HepG2 (cell line): ENCODE measurements around the gene SLC44A4. TPM values are rescaled to one million over a fixed set of nuclear protein-coding genes. Genes with fewer than 3 reads are reported as not detected.

Experiments used
- CCAR2 ChIP-seq: fragments of 200-400 bp; formaldehyde crosslinking; optimal IDR thresholded peaks from 2 replicates; pipeline ENCODE3; 2018; ENCODE audit warnings: low read depth, mild to moderate bottlenecking, low read length, moderate library complexity
- CEBPB ChIP-seq: IDR thresholded peaks from 2 replicates; pipeline ENCODE4 v1.6.1; 2011; ENCODE audit warnings: low read depth, low read length, improper control_type of control experiment, borderline replicate concordance
- ERF ChIP-seq: IDR thresholded peaks from 2 replicates; pipeline ENCODE4 v1.6.1; 2018; ENCODE audit warnings: missing biosample characterization, missing genetic modification reagents
- HOXD1 ChIP-seq: sonication (generic); formaldehyde crosslinking; IDR thresholded peaks from 2 replicates; pipeline ENCODE4 v1.5.0; 2020; ENCODE audit warnings: missing genetic modification reagents
- PHF5A ChIP-seq: IDR thresholded peaks from one replicate; pipeline ENCODE4 v1.6.1; 2018; ENCODE audit warnings: low read depth, missing genetic modification reagents; ENCODE audit not compliant: unreplicated experiment
- RBM22 ChIP-seq: fragments of 200-400 bp; formaldehyde crosslinking; optimal IDR thresholded peaks from 2 replicates; pipeline ENCODE3; 2017; ENCODE audit warnings: mild to moderate bottlenecking, low read length, moderate library complexity
- SAP130 ChIP-seq: IDR thresholded peaks from 2 replicates; pipeline ENCODE4 v1.6.1; 2016; ENCODE audit warnings: low read depth
- SYNCRIP ChIP-seq: fragments of 200-400 bp; formaldehyde crosslinking; IDR thresholded peaks from 2 replicates; pipeline ENCODE4 v1.6.1; 2018; ENCODE audit warnings: mild to moderate bottlenecking, low read depth, low read length; ENCODE audit not compliant: insufficient read depth
- ZBTB8A ChIP-seq: sonication (generic); formaldehyde crosslinking; IDR thresholded peaks from 2 replicates; pipeline ENCODE4 v1.4.0; 2020; ENCODE audit warnings: mild to moderate bottlenecking, low read depth, missing genetic modification reagents, borderline replicate concordance
- ZFP62 ChIP-seq: sonication (generic); formaldehyde crosslinking; IDR thresholded peaks from 2 replicates; pipeline ENCODE4 v1.4.0; 2020; ENCODE audit warnings: missing genetic modification reagents
- ZNF101 ChIP-seq: sonication (generic); formaldehyde crosslinking; IDR thresholded peaks from 2 replicates; pipeline ENCODE4 v1.4.0; 2020; ENCODE audit warnings: mild to moderate bottlenecking, low read depth, missing genetic modification reagents, borderline replicate concordance
- ZNF232 ChIP-seq: sonication (generic); formaldehyde crosslinking; IDR thresholded peaks from 2 replicates; pipeline ENCODE4 v1.4.0; 2020; ENCODE audit warnings: missing genetic modification reagents, borderline replicate concordance
- ZNF329 ChIP-seq: sonication (generic); formaldehyde crosslinking; IDR thresholded peaks from 2 replicates; pipeline ENCODE4 v1.9.0; 2021; ENCODE audit warnings: low read depth, mild to moderate bottlenecking, missing genetic modification reagents
- ZNF557 ChIP-seq: sonication (generic); formaldehyde crosslinking; IDR thresholded peaks from 2 replicates; pipeline ENCODE4 v1.4.0; 2020; ENCODE audit warnings: missing genetic modification reagents
- ZNF567 ChIP-seq: sonication (generic); formaldehyde crosslinking; IDR thresholded peaks from 2 replicates; pipeline ENCODE4 v1.8.1; 2023; ENCODE audit warnings: mild to moderate bottlenecking, missing genetic modification reagents, borderline replicate concordance
- ZNF570 ChIP-seq: sonication (generic); formaldehyde crosslinking; IDR thresholded peaks from 2 replicates; pipeline ENCODE4 v1.4.0; 2020; ENCODE audit warnings: mild to moderate bottlenecking, missing genetic modification reagents, borderline replicate concordance
- ZNF773 ChIP-seq: sonication (generic); formaldehyde crosslinking; IDR thresholded peaks from 2 replicates; pipeline ENCODE4 v1.4.0; 2020; ENCODE audit warnings: missing genetic modification reagents, borderline replicate concordance
- ZNF788 ChIP-seq: sonication (generic); formaldehyde crosslinking; IDR thresholded peaks from 2 replicates; pipeline ENCODE4 v1.5.0; 2020; ENCODE audit warnings: mild to moderate bottlenecking, missing genetic modification reagents, borderline replicate concordance
- polyA plus RNA-seq, 8 experiments: library from polyadenylated mRNA; depleted of rRNA in 3 of 8; stranded (reverse) in 7 of 8; unstranded in 1 of 8; fragments of >200 nt; fragmentation: Illumina TruSeq in 4 of 8; extraction: Trizol in 4 of 8; gene quantifications; 2 replicates each; pipeline versions ENCODE4 v1.2.1 to v1.2.3, GENCODE V29; 2011 to 2016; ENCODE audit warnings: low read depth in 4 of 8, missing spikeins in 1 of 8, mixed read lengths in 1 of 8; ENCODE audit not compliant: insufficient read depth in 1 of 8
- total RNA-seq, 5 experiments: library from RNA; depleted of rRNA; stranded (reverse); fragments of >200 nt; fragmentation: Illumina TruSeq; extraction: Trizol; gene quantifications; 2 replicates each; pipeline ENCODE4 v1.2.3, GENCODE V29; 2016; ENCODE audit warnings: low read depth in 1 of 5
- TF ChIP-seq, protein P1 (sequence below): sonication (generic); formaldehyde crosslinking; IDR thresholded peaks from 2 replicates; pipeline ENCODE4 v1.4.0; 2020; ENCODE audit warnings: missing genetic modification reagents, borderline replicate concordance
- TF ChIP-seq, protein P2 (sequence below): sonication (generic); formaldehyde crosslinking; IDR thresholded peaks from 2 replicates; pipeline ENCODE4 v1.4.0; 2020; ENCODE audit warnings: mild to moderate bottlenecking, missing genetic modification reagents

SLC44A4 gene
- total and polyA plus RNA-seq, 2 of the 13 experiments (the other 11 are each of a cell fraction or from before 2014, with no cell fraction given): 3.5 to 5.9 TPM

DNA sequence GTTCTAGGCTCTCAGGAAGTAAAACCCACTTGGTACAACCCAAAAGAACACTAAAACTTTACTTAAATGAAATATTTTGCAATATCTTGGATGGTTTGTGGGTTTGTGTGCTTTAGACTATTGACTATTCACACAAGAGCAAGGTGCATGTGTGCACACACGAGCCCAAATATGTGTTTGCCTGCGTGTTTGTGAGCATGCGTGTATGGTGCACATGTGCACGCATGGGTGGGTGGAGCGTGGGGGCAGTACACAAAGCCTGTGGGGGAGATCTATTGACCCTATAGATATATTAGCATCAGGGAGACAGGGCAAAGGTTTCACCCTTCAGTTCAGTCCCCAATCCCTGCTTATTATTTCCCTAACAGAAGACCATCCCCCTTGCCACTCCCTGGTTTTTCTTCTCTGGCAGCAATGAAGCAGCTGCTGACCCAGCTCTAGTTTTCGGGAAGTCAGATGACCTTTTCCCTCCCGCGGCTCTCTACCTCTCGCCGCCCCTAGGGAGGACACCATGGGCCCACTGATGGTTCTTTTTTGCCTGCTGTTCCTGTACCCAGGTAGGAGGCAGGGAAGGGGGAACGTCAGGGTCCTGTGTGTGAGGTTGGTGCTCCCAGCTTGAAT is 48.6 kb upstream of the SLC44A4 start, which contains the start of gene C2 (continued):
- no peak for TF ChIP-seq ZNF570 (CRISPR knock-in tag)
- TF ChIP-seq HOXD1 (CRISPR knock-in tag): 0 out of 2 replicates have a peak, but pooled peaks have one; percentile 43
- TF ChIP-seq ZNF101 (CRISPR knock-in tag): no peak
- peak; percentile 45 for TF ChIP-seq ERF (CRISPR knock-in tag)
- no peak for TF ChIP-seq ZNF557
- no peak for TF ChIP-seq ZNF329 (CRISPR knock-in tag)
- TF ChIP-seq ZNF788 (CRISPR knock-in tag): peak; percentile 83; the same call in 1 of the 2 replicates
- peak; percentile 79 for TF ChIP-seq CCAR2
- peak; percentile 95 for TF ChIP-seq PHF5A (CRISPR knock-in tag)
- TF ChIP-seq SAP130: peak; percentile 98
- TF ChIP-seq, protein P1, sequence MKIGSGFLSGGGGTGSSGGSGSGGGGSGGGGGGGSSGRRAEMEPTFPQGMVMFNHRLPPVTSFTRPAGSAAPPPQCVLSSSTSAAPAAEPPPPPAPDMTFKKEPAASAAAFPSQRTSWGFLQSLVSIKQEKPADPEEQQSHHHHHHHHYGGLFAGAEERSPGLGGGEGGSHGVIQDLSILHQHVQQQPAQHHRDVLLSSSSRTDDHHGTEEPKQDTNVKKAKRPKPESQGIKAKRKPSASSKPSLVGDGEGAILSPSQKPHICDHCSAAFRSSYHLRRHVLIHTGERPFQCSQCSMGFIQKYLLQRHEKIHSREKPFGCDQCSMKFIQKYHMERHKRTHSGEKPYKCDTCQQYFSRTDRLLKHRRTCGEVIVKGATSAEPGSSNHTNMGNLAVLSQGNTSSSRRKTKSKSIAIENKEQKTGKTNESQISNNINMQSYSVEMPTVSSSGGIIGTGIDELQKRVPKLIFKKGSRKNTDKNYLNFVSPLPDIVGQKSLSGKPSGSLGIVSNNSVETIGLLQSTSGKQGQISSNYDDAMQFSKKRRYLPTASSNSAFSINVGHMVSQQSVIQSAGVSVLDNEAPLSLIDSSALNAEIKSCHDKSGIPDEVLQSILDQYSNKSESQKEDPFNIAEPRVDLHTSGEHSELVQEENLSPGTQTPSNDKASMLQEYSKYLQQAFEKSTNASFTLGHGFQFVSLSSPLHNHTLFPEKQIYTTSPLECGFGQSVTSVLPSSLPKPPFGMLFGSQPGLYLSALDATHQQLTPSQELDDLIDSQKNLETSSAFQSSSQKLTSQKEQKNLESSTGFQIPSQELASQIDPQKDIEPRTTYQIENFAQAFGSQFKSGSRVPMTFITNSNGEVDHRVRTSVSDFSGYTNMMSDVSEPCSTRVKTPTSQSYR: peak; percentile 91
- TF ChIP-seq SYNCRIP: no peak
- TF ChIP-seq ZNF232 (CRISPR knock-in tag): no peak
- TF ChIP-seq CEBPB: peak; percentile 97
- TF ChIP-seq ZNF773 (CRISPR knock-in tag): no peak
- TF ChIP-seq, protein P2, sequence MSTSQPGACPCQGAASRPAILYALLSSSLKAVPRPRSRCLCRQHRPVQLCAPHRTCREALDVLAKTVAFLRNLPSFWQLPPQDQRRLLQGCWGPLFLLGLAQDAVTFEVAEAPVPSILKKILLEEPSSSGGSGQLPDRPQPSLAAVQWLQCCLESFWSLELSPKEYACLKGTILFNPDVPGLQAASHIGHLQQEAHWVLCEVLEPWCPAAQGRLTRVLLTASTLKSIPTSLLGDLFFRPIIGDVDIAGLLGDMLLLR (CRISPR knock-in tag): no peak
- TF ChIP-seq ZFP62 (CRISPR knock-in tag): no peak
- no peak for TF ChIP-seq ZBTB8A (CRISPR knock-in tag)
- no peak for TF ChIP-seq RBM22
- TF ChIP-seq ZNF567 (CRISPR knock-in tag): no peak
